Middle frontal gyrus (tissue), 1 donor: ENCODE measurements around the gene PADI2.

Experiments
- DNase-seq: peaks from one replicate; pipeline ENCODE4 v3.0.0-alpha.2; 2015; ENCODE audit warnings: low spot score; ENCODE audit errors: extremely low spot score

The PADI2 gene

GRCh38 chr1:17024721-17025120 is 94.5 kb downstream of the PADI2 start:
- DNase-seq: no peak

GRCh38 chr1:17023573-17023972 is 95.7 kb downstream of the PADI2 start:
- DNase-seq: no peak

- no peak for DNase-seq
These were observed 96.1 kb downstream of the PADI2 start for GRCh38 chr1:17023102-17023501.

GRCh38 chr1:17021896-17022295 is 97.4 kb downstream of the PADI2 start:
- no peak for DNase-seq

- DNase-seq: no peak
These were observed 98.7 kb downstream of the PADI2 start for GRCh38 chr1:17020502-17020901.

GRCh38 chr1:17018849-17019248 is 100.4 kb downstream of the PADI2 start:
- no peak for DNase-seq

GRCh38 chr1:17017435-17017834 is 101.8 kb downstream of the PADI2 start:
- no peak for DNase-seq
